Measurements from ENCODE around the gene NRXN3.

The NRXN3 gene

DNA sequence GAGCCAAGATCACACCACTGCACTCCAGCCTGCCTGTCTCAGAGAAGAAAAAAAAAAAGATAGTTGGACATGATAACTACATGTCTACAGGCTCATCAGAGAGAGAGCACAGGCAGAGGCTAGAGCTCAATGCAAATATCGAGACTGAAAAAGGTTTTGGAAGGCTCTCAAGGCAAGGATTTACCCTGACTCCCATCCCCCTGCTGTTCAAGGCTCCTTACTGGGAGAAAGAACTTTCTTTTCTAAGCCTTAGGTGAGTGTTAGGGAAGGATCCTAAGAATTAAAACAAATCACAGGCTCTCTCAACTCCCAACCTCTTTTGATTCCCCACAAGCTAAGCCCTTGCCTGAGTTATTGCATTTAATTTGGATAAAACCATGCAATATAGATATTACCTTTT is 1516.0 kb downstream of the NRXN3 start:
- no peak for DNase-seq

DNA sequence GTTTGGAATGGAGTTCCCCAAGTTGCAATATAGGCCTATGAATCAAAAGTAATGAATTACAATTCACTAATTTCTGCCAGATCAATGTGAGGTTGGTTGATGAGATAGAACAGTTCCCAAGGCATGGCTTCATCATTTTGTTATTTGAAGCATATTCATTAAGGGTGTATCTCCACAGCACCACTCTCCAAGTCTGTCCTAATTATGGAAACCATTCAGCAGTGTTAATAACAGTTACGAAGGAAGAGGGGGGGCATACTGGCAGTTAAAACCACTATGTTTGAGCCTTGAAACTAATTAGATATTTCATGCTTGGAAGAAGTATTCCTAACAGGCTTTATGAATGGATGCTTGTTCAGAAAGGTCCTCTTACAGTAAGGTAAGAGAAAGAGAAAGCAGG is 1520.8 kb downstream of the NRXN3 start:
- no peak for DNase-seq

- DNase-seq = no peak
Observed at GRCh38 chr14:79693935-79694334, 1523.8 kb downstream of the NRXN3 start.

GRCh38 chr14:79695307-79695706 is 1525.1 kb downstream of the NRXN3 start:
- no peak for DNase-seq

DNA sequence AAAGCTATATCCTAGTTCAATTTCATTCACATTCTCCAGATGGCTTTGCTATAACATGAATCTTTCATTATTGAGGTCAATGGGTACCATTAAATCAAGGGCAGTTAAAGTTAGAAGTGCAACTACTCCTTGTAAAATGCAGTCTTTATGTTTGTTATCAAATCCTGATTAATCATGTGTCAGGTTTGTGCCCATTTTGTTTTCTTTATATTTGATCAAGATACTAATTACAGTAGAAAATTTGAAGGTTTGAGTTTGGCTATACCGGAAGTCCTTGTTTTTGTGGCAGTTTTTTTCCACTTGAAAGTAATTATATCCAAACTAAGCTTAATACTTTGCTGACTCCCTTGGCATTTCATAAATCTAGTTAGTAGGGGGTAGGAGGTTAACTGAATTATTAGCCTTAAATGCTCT is 1528.1 kb downstream of the NRXN3 start:
- DNase-seq = no peak

- no peak for DNase-seq
Observed at GRCh38 chr14:79699206-79699605, 1529.0 kb downstream of the NRXN3 start.

DNA sequence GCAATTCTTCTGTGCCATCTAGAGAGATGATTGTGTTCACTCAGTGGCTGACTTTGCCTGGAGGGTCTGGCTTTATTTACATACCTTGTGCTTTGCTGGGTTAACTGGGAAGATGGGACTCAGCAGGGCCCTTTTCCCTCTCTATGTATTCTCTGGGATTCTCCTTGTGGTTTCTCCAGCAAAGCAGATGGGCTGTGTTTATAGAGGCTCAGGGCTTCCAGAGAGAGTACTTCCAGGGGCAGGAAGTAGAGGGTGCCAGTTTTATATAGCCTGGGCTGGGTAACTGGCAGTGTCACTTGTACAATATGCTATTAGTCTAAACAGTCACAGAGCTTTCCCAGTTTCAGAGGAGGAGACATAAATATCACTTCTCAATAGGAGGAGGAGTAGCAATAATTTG is 1531.2 kb downstream of the NRXN3 start:
- DNase-seq = no peak

GRCh38 chr14:79702197-79702596 is 1532.0 kb downstream of the NRXN3 start:
- no peak for DNase-seq

DNA sequence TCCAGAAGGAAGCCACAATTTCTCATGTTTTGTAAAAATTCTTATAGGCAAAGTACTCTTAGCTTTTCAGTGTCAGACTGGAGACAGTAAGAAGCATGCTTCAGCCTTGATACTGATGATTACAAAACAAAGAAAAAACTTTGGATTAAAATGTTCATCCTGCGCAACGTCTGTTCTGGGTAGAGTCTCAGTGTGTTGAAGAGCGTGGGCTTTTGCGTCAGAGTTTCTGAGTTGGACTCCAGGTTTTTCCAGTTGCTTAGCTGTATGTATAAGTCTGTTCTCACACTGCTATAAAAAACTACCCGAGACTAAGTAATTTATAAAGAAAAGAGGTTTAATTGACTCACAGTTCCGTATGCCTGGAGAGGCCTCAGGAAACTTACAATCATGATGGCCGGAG is 1533.0 kb downstream of the NRXN3 start:
- no peak for DNase-seq

- no peak for DNase-seq
Observed at GRCh38 chr14:79704041-79704807, 1534.1 kb downstream of the NRXN3 start.

GRCh38 chr14:79705126-79705894 is 1535.1 kb downstream of the NRXN3 start:
- DNase-seq = no peak

- no peak for DNase-seq
Observed at GRCh38 chr14:79706382-79706781, 1536.2 kb downstream of the NRXN3 start.

DNA sequence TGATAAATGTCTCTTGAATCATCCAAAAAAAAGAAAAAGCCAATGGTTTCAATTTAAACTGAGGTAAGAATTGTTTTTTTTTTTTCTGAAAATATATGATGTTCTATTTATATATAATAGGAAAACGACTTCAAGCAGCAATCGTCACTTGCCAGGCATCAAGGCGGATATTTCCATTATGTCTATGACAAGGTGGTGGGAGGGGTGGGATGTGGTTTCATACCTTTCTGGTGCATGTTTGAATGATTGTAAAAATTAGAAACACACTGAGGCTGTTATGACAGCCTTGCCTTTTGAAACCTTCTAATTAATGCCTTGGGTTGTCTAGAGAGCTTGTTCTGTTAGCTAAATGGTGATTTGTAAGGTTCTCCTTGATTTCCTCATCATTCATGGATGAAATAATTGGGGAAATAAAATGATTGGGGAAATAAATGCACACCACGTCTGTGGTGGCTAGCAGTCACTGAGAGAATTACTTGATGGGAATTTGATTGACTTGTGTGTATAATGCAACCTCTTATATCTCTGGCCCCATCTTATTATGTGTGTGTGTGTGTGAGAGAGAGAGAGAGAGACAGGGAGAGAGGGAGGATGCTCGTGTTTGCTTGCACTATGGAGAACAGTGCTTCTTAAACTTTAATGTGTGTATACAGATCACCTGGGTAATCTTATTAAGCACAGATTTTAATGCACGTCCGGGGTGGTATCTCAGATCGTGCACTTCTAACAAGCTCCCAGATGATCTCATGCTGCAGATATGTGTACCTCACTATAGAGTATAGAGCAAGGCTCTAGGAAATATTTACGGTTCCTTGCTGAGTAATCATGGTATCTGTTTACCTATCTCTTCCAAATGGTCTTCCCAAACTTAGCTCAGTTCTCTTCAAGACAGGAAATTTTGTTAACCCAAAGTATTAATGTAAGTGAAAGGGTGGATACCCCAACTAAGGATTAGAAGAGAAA is 1538.5 kb downstream of the NRXN3 start:
- DNase-seq = no peak

- DNase-seq = no peak
Observed at GRCh38 chr14:79709573-79709972, 1539.4 kb downstream of the NRXN3 start.

- DNase-seq = no peak
Observed at GRCh38 chr14:79712302-79712950, 1542.3 kb downstream of the NRXN3 start.

- no peak for DNase-seq
Observed at GRCh38 chr14:79721399-79722084, 1551.4 kb downstream of the NRXN3 start.

GRCh38 chr14:79724934-79725717 is 1555.0 kb downstream of the NRXN3 start:
- no peak for DNase-seq

- DNase-seq = no peak
Observed at GRCh38 chr14:79727900-79728299, 1557.7 kb downstream of the NRXN3 start.

- DNase-seq = no peak
Observed at GRCh38 chr14:79728331-79728730, 1558.2 kb downstream of the NRXN3 start.

DNA sequence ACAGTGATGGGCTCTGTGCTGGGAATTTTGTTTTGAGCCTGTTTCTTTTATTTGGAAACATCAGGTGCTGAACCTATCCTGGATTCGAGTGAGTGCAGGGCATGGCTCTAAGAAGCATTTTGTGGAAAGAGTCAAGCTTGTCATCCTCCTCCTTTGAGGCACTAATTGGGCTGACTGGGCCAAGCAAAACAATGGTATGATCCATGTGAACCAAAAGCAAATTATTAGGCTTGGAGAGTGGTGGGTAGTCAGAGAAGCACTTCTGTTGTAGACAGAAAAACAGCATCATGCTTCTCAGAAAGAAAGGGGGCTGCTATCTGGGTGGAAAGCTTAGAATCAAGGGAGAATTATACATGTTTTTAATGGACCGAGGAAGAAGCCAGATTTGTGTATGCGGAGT is 1559.6 kb downstream of the NRXN3 start:
- no peak for DNase-seq

GRCh38 chr14:79730196-79730595 is 1560.0 kb downstream of the NRXN3 start:
- no peak for DNase-seq

Data from NCI-H2029 (cell line).